K562 (cell line): ENCODE results near the gene UQCRHL. TPM values are rescaled to one million over a fixed set of nuclear protein-coding genes. Genes with fewer than 3 reads are reported as not detected.
A peak's percentile ranks its signal among the peaks of the same experiment; 100 is the strongest.

Experiments used
- AFF4 ChIP-seq: sonication (generic); formaldehyde crosslinking; IDR thresholded peaks from 2 replicates; pipeline ENCODE4 v1.8.0; 2023; ENCODE audit warnings: mild to moderate bottlenecking, missing genetic modification reagents
- BRF2 ChIP-seq: IDR thresholded peaks from 3 replicates; pipeline ENCODE4 v1.6.1; 2011; ENCODE audit warnings: borderline replicate concordance, mild to moderate bottlenecking; ENCODE audit not compliant: insufficient read length, insufficient read depth
- CCAR2 ChIP-seq: fragments of 200-400 bp; formaldehyde crosslinking; IDR thresholded peaks from 2 replicates; pipeline ENCODE4 v1.6.1; 2017; ENCODE audit warnings: mild to moderate bottlenecking, low read depth, low read length
- DMBX1 ChIP-seq: fragments of 250-450 bp; sonication (Bioruptor Pico); IDR thresholded peaks from 2 replicates; pipeline ENCODE4 v1.8.0; 2022; ENCODE audit warnings: inconsistent platforms, mild to moderate bottlenecking, moderate library complexity, borderline replicate concordance
- FOXK2 ChIP-seq, 2 experiments: fragments of 450-650 bp; IDR thresholded peaks in 1 of 2; conservative IDR thresholded peaks in 1 of 2; 2 replicates each; pipeline ENCODE4 v1.6.1; 2016; ENCODE audit warnings: low read depth in 2 of 2, mild to moderate bottlenecking in 1 of 2
- FOXM1 ChIP-seq, 2 experiments: fragments of 450-650 bp in 1 of 2; sonication (generic) in 1 of 2; formaldehyde crosslinking in 1 of 2; IDR thresholded peaks; 2 replicates each; pipeline versions ENCODE4 v1.6.1 to v1.9.0; 2017 to 2022; ENCODE audit warnings: low read depth in 2 of 2, mild to moderate bottlenecking in 2 of 2, missing genetic modification reagents in 1 of 2, moderate library complexity in 1 of 2
- GATA2 ChIP-seq: sonication (generic); formaldehyde crosslinking; IDR thresholded peaks from 2 replicates; pipeline ENCODE4 v1.4.0; 2020; ENCODE audit warnings: mild to moderate bottlenecking, missing genetic modification reagents
- MAX ChIP-seq: sonication (generic); formaldehyde crosslinking; IDR thresholded peaks from 2 replicates; pipeline ENCODE4 v1.9.0; 2022; ENCODE audit warnings: mild to moderate bottlenecking, missing genetic modification reagents
- NUFIP1 ChIP-seq: fragments of 450-650 bp; IDR thresholded peaks from 2 replicates; pipeline ENCODE4 v1.6.1; 2018; ENCODE audit not compliant: partially characterized antibody
- PCBP2 ChIP-seq: fragments of 200-400 bp; formaldehyde crosslinking; IDR thresholded peaks from 2 replicates; pipeline ENCODE4 v1.6.1; 2018; ENCODE audit warnings: low read length, low read depth, mild to moderate bottlenecking, moderate library complexity; ENCODE audit not compliant: poor library complexity, severe bottlenecking
- SETDB1 ChIP-seq: IDR thresholded peaks from one replicate; pipeline ENCODE4 v1.6.1; 2012; ENCODE audit warnings: low read length, control low read depth, inconsistent platforms
- SRF ChIP-seq, 2 experiments: fragments of 250-450, 450-650 bp in 1 of 2; sonication (Bioruptor Pico) in 1 of 2; sonication (generic) in 1 of 2; formaldehyde crosslinking; IDR thresholded peaks; 2 replicates each; pipeline versions ENCODE4 v1.5.0 to v1.5.1; 2020 to 2022; ENCODE audit warnings: mild to moderate bottlenecking in 1 of 2, missing genetic modification reagents in 1 of 2
- YBX1 ChIP-seq: fragments of 450-650 bp; IDR thresholded peaks from 2 replicates; pipeline ENCODE4 v1.7.1; 2016; ENCODE audit warnings: mild to moderate bottlenecking
- ZC3H11A ChIP-seq: IDR thresholded peaks from 2 replicates; pipeline ENCODE4 v1.6.1; 2012; ENCODE audit warnings: low read depth, low read length, improper control_type of control experiment
- ZFP36 ChIP-seq: fragments of 150-350 bp; IDR thresholded peaks from 2 replicates; pipeline ENCODE4 v1.6.1; 2018; ENCODE audit warnings: low read length, low read depth; ENCODE audit not compliant: partially characterized antibody
- ZNF12 ChIP-seq: sonication (generic); formaldehyde crosslinking; IDR thresholded peaks from 2 replicates; pipeline ENCODE4 v1.4.0; 2020; ENCODE audit warnings: mild to moderate bottlenecking, missing genetic modification reagents
- ZNF175 ChIP-seq: fragments of 200-800 bp; sonication (Bioruptor generic); IDR thresholded peaks from 2 replicates; pipeline ENCODE4 v1.6.1; 2016; ENCODE audit warnings: low read depth, mild to moderate bottlenecking, missing genetic modification characterization, missing compliant biosample characterization
- ZNF184 ChIP-seq: sonication (generic); formaldehyde crosslinking; IDR thresholded peaks from 2 replicates; pipeline ENCODE4 v1.5.0; 2020; ENCODE audit warnings: missing genetic modification reagents
- ZNF277 ChIP-seq: fragments of 250-450 bp; sonication (Bioruptor Pico); IDR thresholded peaks from 2 replicates; pipeline ENCODE4 v1.8.0; 2022; ENCODE audit warnings: inconsistent platforms, mild to moderate bottlenecking, moderate library complexity, borderline replicate concordance
- ZNF436 ChIP-seq: fragments of 250-450, 450-650 bp; sonication (Bioruptor Pico); formaldehyde crosslinking; IDR thresholded peaks from 2 replicates; pipeline ENCODE4 v1.7.0; 2020; ENCODE audit warnings: mild to moderate bottlenecking
- polyA plus RNA-seq, 8 experiments: library from polyadenylated mRNA; depleted of rRNA in 4 of 8; stranded (reverse) in 5 of 8; unstranded in 3 of 8; fragments of >200 nt; fragmentation: Nextera tagmentation in 2 of 8; fragmentation: Illumina TruSeq in 1 of 8; extraction: Ambion mirVana in 2 of 8; extraction: Trizol in 1 of 8; gene quantifications; 2 replicates each; pipeline versions ENCODE4 v1.2.1 to v1.2.3, GENCODE V29; 2011 to 2014; ENCODE audit warnings: inconsistent platforms in 1 of 8, missing spikeins in 1 of 8
- total RNA-seq, 7 experiments: library from RNA; depleted of rRNA in 6 of 7; stranded (reverse); fragments of >200 nt in 6 of 7; fragmentation: Illumina TruSeq in 2 of 7; extraction: Trizol in 2 of 7; gene quantifications; 2 replicates each; pipeline versions ENCODE4 v1.2.1 to v1.2.3, GENCODE V29; 2011 to 2021; ENCODE audit warnings: low replicate concordance in 1 of 7

UQCRHL gene
- total and polyA plus RNA-seq, 9 of the 15 experiments (the other 6 are each of a cell fraction or from before 2014, with no cell fraction given): 5.1 to 41.3 (median 21.8) TPM

GRCh38 chr1:15835741-15836510, 28.5 kb upstream of the UQCRHL start (continued):
- TF ChIP-seq NUFIP1 (no peak), MAX (peak; percentile 36), SETDB1 (no peak), GATA2 (no peak), ZNF184 (CRISPR knock-in tag) (no peak), FOXK2 (conservative IDR thresholded peaks at IDR 0.05 in 1 of 2, IDR thresholded peaks at IDR 0.05 in 1 of 2; ENCODE audit: low read depth in 2 of 2) (peak; percentile 88 to 89; a peak in 3 of 4 replicates), ZNF175 (CRISPR knock-in tag) (no peak), DMBX1 (CRISPR knock-in tag) (peak; percentile 71), ZC3H11A (no peak), ZFP36 (no peak), ZNF12 (CRISPR knock-in tag) (peak; percentile 81), FOXM1 (IDR thresholded peaks at IDR 0.05; ENCODE audit: low read depth) (no peak), FOXM1 (CRISPR knock-in tag; IDR thresholded peaks at IDR 0.05; ENCODE audit: low read depth) (no peak), YBX1 (no peak), SRF (CRISPR knock-in tag; IDR thresholded peaks at IDR 0.05) (peak; percentile 61 to 62; a peak in 2 of 4 replicates), CCAR2 (no peak), ZNF277 (CRISPR knock-in tag) (no peak), BRF2 (no peak), ZNF436 (CRISPR knock-in tag) (no peak), PCBP2 (no peak), AFF4 (peak; percentile 73)
